DMS 273 (cell line): ENCODE measurements around the gene TRIM5.
A peak's percentile ranks its signal among the peaks of the same experiment; 100 is the strongest.

Source experiments
- DNase-seq: peaks from one replicate; lab custom pipeline; 2025; ENCODE audit not compliant: unreplicated experiment; lab: John Stamatoyannopoulos, UW

The TRIM5 gene

GRCh38 chr11:5625281-5625680 lies 59.6 kb downstream of the TRIM5 start:
- no peak for DNase-seq

- DNase-seq: peak; percentile 4
Measured at GRCh38 chr11:5624489-5625279, 60.2 kb downstream of the TRIM5 start, which contains the start of gene TRIM34. TRIM34 (plus strand) TSS chr11:5625001; CDS start chr11:5632332, 7,331 bp downstream.

DNA sequence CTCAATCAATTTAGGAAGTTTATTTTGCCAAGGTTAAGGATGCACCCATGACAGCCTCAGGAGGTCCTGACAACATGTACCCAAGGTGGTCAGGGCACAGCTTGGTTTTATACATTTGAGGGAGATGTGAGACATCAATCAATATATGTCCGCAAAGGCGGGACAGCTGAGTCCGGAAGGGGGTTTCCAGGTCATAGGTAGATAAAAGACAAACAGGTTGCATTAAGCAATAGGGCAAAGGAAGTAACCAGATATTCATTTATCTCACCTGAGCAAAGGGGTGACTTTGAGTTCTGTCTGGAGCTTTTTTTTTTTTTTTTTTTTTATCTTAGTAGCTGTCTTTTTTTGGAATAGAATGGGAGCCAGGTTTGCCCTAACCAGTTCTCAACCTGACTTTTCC lies 62.1 kb downstream of the TRIM5 start:
- DNase-seq: no peak

GRCh38 chr11:5621580-5621979 lies 63.3 kb downstream of the TRIM5 start:
- no peak for DNase-seq

GRCh38 chr11:5620651-5621521 lies 64.0 kb downstream of the TRIM5 start:
- peak; percentile 1 for DNase-seq

DNA sequence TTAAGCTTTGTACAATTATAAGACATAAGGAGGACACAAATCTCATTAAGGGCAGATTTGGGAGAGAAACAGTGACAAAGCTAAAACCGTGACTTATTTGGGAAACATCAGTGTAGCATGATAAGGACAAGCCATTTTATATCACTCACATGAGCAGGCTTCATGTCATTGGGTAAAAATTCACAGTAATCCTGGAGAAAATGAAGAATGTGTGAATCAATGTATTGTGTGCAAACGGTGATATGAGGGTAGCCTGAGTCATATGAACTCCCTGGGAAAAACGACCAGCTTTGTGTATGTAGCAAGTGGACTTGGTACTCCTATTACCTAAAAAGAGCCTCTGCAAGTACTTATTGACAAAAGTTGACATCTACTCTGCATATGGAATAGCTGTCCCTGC lies 66.1 kb downstream of the TRIM5 start:
- DNase-seq: no peak
